IMR-90 (cell line): ENCODE data around the gene IMMP1L.

Source experiments
- CTCF ChIP-seq: conservative IDR thresholded peaks from 2 replicates; pipeline ENCODE4 v1.5.1; 2012; ENCODE audit warnings: mild to moderate bottlenecking, low read depth, low read length, improper control_type of control experiment
- ELK1 ChIP-seq: fragments of 150-350 bp; IDR thresholded peaks from 2 replicates; pipeline ENCODE4 v1.6.1; 2016; ENCODE audit warnings: low read depth, mild to moderate bottlenecking, low read length, moderate library complexity, borderline replicate concordance
- POLR2A ChIP-seq: IDR thresholded peaks from 2 replicates; pipeline ENCODE4 v1.6.1; 2012; ENCODE audit warnings: mild to moderate bottlenecking, low read depth, low read length
- SMC3 ChIP-seq: fragments of 150-350 bp; IDR thresholded peaks from 2 replicates; pipeline ENCODE4 v1.6.1; 2016; ENCODE audit warnings: low read depth, mild to moderate bottlenecking, antibody characterized with exemption, low read length, moderate library complexity

- TF ChIP-seq CTCF = no peak
- no peak for TF ChIP-seq ELK1
- TF ChIP-seq POLR2A = no peak
- TF ChIP-seq SMC3 = no peak
Observed at GRCh38 chr11:31415435-31415834, 94.0 kb downstream of the IMMP1L start.
